Endometrial microvascular endothelial cells (primary cell): ENCODE measurements around the gene TPD52L2. TPM values are rescaled to one million over a fixed set of nuclear protein-coding genes. Genes with fewer than 3 reads are reported as not detected.
"Not testable (repeated sequence)": the region's sequence is repeated elsewhere in the genome, so short reads cannot be mapped to it uniquely, and the experiment has no call there.

ENCODE experiments used
- in situ Hi-C: cut with HindIII; loops from 2 replicates; pipeline ENCODE4 v1.10.0; 2017; ENCODE audit warnings: low sequenced_read_pairs, low pct_unique_long_range_greater_than_20kb; ENCODE audit errors: inconsistent ontology term
- total RNA-seq: library from RNA; depleted of rRNA; stranded (reverse); fragments of >200 nt; gene quantifications from one replicate; pipeline ENCODE4 v1.2.3, GENCODE V29; 2015; ENCODE audit errors: inconsistent ontology term

The TPD52L2 gene
- total RNA-seq, 1 donor from 2014 or later, result 174 TPM

DNA sequence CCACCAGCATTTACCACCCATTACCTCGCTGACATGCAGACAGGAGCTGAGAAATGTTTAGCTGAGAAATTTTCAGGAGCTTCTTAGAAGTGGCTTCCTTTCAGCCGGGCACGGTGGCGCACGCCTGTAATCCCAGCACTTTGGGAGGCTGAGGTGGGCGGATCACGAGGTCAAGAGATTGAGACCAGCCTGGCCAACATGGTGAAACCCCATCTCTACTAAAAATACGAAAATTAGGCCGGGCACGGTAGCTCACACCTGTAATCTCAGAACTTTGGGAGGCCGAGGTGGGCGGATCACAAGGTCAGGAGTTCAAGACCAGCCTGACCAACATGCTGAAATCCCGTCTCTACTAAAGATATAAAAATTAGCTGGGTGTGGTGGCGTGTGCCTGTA, 13.5 kb upstream of the TPD52L2 start:
- in situ Hi-C loops, result not testable (repeated sequence)

DNA sequence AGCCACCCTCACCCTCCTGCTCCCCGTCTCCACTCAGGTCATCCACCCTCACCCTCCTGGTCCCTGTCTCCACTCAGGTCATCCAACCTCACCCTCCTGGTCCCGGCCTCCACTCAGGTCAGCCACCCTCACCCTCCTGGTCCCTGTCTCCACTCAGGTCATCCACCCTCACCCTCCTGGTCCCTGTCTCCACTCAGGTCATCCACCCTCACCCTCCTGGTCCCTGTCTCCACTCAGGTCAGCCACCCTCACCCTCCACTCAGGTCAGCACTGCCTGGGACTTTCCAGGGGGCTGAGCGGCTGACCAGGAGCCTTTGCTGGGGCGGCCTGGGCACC, 11.4 kb upstream of the TPD52L2 start:
- in situ Hi-C loops, result not testable (repeated sequence)

GRCh38 chr20:63854069-63854765, 10.9 kb upstream of the TPD52L2 start:
- in situ Hi-C loops, result no loop called here

- in situ Hi-C loops, result no loop called here
Observed at GRCh38 chr20:63854766-63855362, 10.2 kb upstream of the TPD52L2 start.

- in situ Hi-C loops, result no loop called here
Observed at GRCh38 chr20:63855363-63856097, 9.5 kb upstream of the TPD52L2 start.

DNA sequence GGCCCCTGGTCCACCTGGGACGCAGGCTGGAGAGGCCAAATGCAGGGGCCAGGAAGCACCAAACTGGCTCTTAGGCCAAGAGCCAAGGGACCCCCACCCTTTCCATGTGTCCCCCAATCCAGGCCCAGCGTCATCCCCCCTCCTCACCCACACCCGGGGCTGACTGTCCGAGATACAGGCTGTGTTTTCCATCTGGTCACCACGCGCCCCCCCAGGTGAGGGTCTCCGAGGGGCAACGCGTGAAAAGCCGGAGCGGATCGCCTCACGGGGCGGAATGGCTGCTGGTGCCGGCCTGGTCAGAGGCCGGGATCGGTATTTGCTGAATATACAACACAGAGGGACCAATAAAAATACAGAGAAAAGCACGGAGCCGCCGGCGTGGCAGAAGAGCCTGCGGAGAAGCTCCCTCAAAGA, 9.0 kb upstream of the TPD52L2 start:
- in situ Hi-C loops, result no loop called here

DNA sequence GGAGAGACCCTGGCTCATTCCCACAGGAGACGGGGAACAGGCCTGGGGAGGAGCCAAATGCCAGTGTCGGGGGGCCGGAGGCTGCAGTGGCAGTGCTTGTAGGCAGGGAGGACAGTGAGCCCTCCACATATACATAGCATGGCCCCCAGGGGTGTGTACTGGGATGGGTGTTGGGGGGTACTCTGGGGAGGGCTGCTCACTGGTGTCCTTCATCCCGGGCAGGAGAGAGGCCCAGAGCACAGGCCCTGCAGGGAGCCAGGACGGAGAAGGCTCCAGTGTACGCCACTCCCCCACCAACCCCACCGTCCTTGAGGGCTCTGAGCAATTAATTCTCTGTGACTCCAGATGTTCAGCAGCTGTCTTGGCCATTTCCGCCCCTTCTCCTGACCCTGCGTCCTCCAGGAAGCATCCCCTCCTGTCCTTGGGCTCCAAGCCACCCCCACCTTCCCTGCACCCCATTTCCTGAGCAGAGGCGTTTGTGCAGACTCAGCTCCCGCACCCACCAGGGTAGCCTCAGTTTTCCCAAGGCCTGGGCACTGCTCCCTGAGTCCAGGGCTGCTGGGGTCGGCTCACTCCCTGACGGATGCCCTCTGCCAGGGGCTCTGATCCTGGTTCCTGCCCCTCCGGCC, 7.2 kb upstream of the TPD52L2 start:
- in situ Hi-C loops, result no loop called here

DNA sequence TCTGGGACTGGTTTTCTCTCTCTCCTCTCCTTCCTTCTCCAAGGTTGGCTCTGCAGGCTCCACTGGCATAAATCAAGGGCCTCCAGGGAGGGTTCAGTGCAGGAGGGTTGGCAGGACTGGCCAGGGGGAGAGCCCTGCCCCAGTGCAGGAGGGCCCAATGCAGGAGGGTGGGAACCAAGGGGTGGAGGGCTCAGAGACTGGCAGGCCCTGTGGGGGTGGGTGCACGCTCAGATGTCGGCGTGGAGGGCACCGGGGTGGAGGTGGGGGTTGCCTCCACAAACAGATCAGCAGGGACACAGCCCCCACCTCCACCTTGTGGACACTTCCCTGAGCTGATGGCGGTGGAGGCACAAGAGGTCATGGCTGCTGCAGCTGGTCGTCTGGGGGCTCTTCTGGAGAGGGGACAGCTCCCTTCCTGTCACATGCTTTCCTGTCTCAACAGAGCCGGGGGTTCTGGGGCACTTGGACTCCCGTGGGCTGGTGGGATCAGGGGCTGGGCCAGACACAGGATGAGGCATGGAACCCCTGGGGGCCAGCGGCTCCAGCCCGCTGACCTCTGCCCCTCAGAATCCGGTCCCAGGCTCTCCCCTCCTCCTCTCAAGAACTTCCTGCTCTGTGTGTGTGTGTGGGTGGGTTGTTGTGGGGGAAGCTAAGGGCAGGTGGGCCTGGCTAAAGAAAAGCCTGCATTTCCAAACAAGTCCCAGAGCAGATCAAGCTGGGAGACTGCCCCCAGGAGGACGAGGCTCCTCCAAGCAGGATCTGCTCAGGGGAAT, 6.5 kb upstream of the TPD52L2 start:
- in situ Hi-C loops, result no loop called here

GRCh38 chr20:63859166-63859699, 5.8 kb upstream of the TPD52L2 start:
- in situ Hi-C loops, result no loop called here

GRCh38 chr20:63860325-63861051, 4.6 kb upstream of the TPD52L2 start:
- in situ Hi-C loops, result no loop called here

DNA sequence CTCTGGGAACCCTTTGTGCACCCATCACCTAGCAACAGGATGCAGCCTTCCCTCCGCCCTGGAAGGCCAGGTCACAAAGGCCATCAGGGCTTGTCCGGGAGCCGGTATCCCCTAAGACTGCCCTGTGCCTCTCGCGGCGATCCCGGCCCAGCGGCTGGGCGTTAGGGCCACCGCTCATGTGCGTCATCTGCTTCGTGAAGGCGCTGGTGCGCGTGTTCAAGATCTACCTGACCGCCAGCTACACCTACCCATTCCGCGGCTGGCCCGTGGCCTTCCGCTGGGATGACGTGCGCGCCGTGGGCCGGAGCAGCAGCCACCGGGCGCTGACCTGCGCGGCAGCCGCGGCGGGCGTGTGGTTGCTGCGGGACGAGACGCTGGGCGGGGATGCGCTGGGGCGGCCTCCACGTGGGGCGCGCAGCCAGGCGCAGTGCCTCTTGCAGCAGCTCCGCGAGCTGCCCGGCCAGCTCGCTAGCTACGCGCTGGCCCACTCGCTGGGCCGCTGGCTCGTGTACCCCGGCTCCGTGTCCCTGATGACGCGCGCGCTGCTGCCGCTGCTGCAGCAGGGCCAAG, 3.6 kb upstream of the TPD52L2 start, which contains the start of gene ABHD16B:
TSS of gene ABHD16B (plus strand) at position 134 of the 570 bp plus-strand sequence. CDS start at position 177, 43 bp downstream.
- in situ Hi-C loops, result no loop called here

- in situ Hi-C loops, result no loop called here
Observed at GRCh38 chr20:63861981-63862901, 2.8 kb upstream of the TPD52L2 start.

GRCh38 chr20:63863021-63863797, 1.9 kb upstream of the TPD52L2 start:
- in situ Hi-C loops, result no loop called here

DNA sequence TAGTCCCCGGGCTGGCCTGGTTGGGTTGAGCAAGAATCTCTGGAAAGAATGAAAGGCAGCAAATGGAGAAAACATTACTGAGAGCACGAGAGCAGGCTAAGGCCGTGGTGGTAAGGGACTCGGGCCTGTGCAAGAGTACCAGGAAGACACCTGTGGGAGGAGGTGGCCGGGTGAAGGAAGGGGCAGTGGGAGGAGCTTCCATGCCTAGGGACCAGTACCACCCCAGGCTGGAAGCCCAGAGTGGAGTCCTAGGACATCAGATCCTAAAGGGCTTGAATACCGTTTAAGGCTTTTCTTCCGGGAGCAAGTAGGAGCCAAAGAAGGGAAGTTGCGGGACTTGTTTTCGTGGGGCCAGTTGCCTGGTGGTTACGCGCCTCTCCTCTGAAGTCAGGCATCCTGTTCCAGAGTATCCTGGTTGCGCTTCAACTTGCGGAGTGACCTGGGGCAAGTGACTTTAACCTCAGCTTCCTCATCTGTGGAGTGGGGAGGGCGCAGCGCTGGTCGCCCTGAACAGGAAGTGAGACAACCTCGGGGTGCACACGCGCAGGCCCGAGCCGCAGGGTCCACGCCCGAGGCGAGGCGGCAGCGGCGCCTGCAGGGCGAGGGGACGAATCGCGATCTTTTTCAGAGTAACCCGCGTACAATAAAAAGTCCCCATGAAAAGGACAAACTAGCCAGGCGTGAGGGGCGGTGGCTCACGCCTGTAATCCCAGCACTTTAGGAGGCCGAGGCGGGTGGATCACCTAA, 1.1 kb upstream of the TPD52L2 start:
- in situ Hi-C loops, result no loop called here

- in situ Hi-C loops, result no loop called here
Observed at GRCh38 chr20:63864545-63864977, 509 bp upstream of the TPD52L2 start.
